Measurements from ENCODE around the gene BBS9. TPM values are rescaled to one million over a fixed set of nuclear protein-coding genes. Genes with fewer than 3 reads are reported as not detected.

BBS9 gene
- polyA plus RNA-seq, 1 donor from 2014 or later: 9.8 TPM

- Histone ChIP-seq H2AFZ (ENCODE audit: low read depth, low read length) (no peak overlapping the region), H3K27ac (ENCODE audit: low read length) (no peak overlapping the region), H4K20me1 (ENCODE audit: insufficient read depth) (no peaks in the 10 kb centered on the region), H3K4me2 (ENCODE audit: low read length) (no peak overlapping the region), H3K9me3 (ENCODE audit: low read length) (no peaks in the 10 kb centered on the region), H3K4me3 (ENCODE audit: low read length) (no peak overlapping the region), H3K79me2 (replicated peaks; ENCODE audit: insufficient read depth, low read length) (no peaks in the 10 kb centered on the region), H3K9me2 (ENCODE audit: insufficient read depth, low read length) (no peaks in the 10 kb centered on the region), H3F3A (ENCODE audit: insufficient read depth, low read length, poor library complexity, severe bottlenecking) (no peaks in the 10 kb centered on the region), H3K9ac (ENCODE audit: low read length) (no peak overlapping the region), H3K27me3 (ENCODE audit: insufficient read depth, low read depth, low read length) (no peaks in the 10 kb centered on the region), H3K36me3 (ENCODE audit: insufficient read depth, low read length) (no peaks in the 10 kb centered on the region)
- TF ChIP-seq TAF1 (IDR thresholded peaks at IDR 0.05; ENCODE audit: low read depth) (no peak), RAD21 (conservative IDR thresholded peaks at IDR 0.05) (no peak), EP300 (conservative IDR thresholded peaks at IDR 0.05; ENCODE audit: poor library complexity, severe bottlenecking) (no peak), POLR2AphosphoS5 (IDR thresholded peaks at IDR 0.05) (no peak), MXI1 (conservative IDR thresholded peaks at IDR 0.05; ENCODE audit: poor library complexity, severe bottlenecking) (no peak), CTCF (IDR thresholded peaks at IDR 0.05; ENCODE audit: poor library complexity, severe bottlenecking) (no peak)
Observed at GRCh38 chr7:33511778-33512177, 382.4 kb downstream of the BBS9 start.

DNA sequence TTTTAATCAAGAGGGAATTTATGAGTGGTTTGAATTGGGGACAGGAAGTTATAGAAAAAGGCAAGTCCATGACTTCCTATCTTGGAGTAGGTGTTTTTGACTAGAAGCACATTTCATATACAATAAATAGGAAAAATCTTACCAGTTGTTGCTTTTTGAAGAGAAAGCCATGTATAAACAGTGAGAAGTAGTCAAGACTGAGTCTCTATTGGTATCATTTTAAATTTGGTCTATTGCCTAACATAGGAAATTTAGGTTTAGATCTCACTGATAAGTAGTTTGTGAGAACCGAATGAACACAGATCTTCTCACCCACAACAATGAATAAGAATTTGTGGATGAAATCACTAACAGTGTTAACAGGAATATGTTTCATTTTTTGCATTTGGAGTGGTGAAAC lies 387.2 kb downstream of the BBS9 start:
- no peaks in the 10 kb centered on the region for H3K36me3 ChIP-seq (ENCODE audit: insufficient read depth, low read length)

More for the DNA sequence above, 387.2 kb downstream of the BBS9 start:
- Histone ChIP-seq H2AFZ (ENCODE audit: low read depth, low read length) (no peak overlapping the region), H3K27me3 (ENCODE audit: insufficient read depth, low read depth, low read length) (no peaks in the 10 kb centered on the region), H4K20me1 (ENCODE audit: insufficient read depth) (no peaks in the 10 kb centered on the region), H3F3A (ENCODE audit: insufficient read depth, low read length, poor library complexity, severe bottlenecking) (no peaks in the 10 kb centered on the region), H3K4me2 (ENCODE audit: low read length) (no peak overlapping the region), H3K9me2 (ENCODE audit: insufficient read depth, low read length) (no peaks in the 10 kb centered on the region), H3K4me3 (ENCODE audit: low read length) (no peak overlapping the region), H3K27ac (ENCODE audit: low read length) (no peak overlapping the region), H3K9ac (ENCODE audit: low read length) (no peak overlapping the region), H3K9me3 (ENCODE audit: low read length) (no peaks in the 10 kb centered on the region), H3K79me2 (replicated peaks; ENCODE audit: insufficient read depth, low read length) (no peaks in the 10 kb centered on the region)
- TF ChIP-seq SMC3 (conservative IDR thresholded peaks at IDR 0.05; ENCODE audit: poor library complexity) (no peak), REST (IDR thresholded peaks at IDR 0.05; ENCODE audit: borderline replicate concordance) (no peak), TAF1 (IDR thresholded peaks at IDR 0.05; ENCODE audit: low read depth) (no peak), MXI1 (conservative IDR thresholded peaks at IDR 0.05; ENCODE audit: poor library complexity, severe bottlenecking) (no peak), EP300 (conservative IDR thresholded peaks at IDR 0.05; ENCODE audit: poor library complexity, severe bottlenecking) (no peak), EZH2 (IDR thresholded peaks at IDR 0.05; ENCODE audit: borderline replicate concordance, insufficient read depth, low read length, poor library complexity, severe bottlenecking) (no peak), CTCF (IDR thresholded peaks at IDR 0.05; ENCODE audit: poor library complexity, severe bottlenecking) (no peak), RAD21 (conservative IDR thresholded peaks at IDR 0.05) (no peak), POLR2AphosphoS5 (IDR thresholded peaks at IDR 0.05) (no peak)

All from neural cell (in vitro differentiated cells).